Activated CD4-positive, alpha-beta T cell treated with anti-CD3 and anti-CD28 coated beads, Interleukin-2, amount 50 U/mL, for 4 hours (primary cell): ENCODE measurements around the gene MACROD1.

Source experiments
- DNase-seq, 2 experiments: peaks; one replicate each; pipeline ENCODE4 v3.0.0-alpha.2; 2020

The MACROD1 gene

DNA sequence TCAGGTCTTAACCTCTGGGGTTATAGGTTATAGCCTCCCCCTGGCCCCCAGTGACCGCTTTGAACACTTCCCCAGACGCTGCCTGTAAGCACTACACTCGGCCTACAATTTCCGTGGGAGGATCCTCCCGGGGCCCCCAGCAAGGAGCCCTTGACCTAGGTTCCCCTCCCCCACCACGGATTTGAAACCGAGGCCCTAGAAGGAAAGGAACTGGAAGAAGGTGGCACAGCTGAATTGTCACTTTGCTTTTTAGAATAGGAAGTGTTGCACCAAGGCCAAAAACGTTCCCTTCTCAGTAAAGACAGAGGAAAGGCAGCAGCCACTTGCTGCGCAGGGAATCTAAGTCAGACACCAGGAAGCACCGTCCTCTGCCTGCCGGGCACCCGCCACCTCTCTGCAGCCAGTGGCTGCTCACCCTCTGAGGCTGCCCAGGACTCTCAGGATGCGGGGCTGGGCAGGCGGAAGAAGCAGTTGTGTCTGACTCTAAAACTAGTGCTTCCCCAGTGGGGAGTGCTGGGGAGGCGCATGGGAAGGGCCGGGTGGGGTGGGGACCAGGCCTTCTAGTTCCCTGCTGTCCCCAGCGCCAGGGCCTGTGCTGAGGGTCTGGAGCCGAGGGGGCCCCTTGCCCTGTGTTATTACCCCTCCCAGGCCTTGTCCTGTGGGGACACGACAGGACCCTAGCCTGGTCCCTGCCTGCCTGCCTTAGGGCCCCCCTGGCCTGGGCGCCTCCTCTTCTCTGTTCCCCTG lies 138.1 kb downstream of the MACROD1 start:
- DNase-seq, result no peak

- DNase-seq, result no peak
Observed at GRCh38 chr11:64026575-64027205, 139.2 kb downstream of the MACROD1 start.

- no peak for DNase-seq
Observed at GRCh38 chr11:64025205-64025604, 140.7 kb downstream of the MACROD1 start.

DNA sequence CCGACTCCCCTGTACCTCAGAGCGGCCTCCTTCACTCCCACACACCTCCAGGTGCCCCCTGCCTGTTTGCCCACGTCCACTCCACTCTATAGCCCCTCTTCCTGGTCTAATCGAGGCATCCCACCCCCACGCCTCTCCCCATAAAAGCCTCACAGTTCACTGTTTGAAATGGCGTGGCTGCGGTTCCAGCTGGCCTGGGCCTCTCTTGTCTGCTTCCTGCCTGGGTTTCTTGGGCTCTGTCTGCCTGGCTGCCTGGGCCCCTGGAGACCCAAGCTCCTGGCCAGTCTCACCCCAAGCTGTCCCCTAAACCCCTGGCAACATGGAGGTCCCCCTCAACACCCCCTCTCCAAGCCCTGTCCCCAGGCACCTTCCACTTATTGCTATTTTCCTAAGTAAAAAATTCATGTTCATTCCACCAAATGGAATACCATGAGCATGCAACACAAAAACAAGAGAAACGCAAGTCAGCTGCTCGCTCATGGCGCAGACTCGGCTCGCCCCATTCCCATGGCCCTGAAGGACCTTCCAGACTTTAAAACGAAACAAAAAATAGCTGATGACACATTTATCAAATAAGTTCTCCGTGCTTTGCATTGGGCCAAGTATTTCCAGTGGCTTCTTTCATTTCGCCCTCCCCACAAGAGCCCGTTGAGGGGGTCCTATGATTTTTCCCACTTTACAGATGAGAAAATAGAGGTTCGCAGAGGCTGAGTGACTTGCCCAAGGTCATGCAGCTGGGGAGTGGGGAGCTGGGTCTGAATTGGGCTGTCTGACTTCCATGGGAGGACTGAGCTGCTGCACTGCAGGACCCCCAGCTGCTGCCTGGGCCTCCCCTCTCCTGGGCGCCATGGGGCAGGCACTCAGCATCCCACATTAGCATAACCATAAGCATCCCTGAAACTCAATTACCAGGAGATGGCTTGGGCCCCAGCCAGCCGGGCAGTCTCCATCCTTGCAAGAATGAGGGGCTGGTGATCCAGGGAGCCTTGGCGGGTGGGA lies 141.9 kb downstream of the MACROD1 start:
- DNase-seq, result no peak

GRCh38 chr11:64022125-64022784 lies 143.7 kb downstream of the MACROD1 start:
- DNase-seq, result no peak

GRCh38 chr11:64021757-64022093 lies 144.2 kb downstream of the MACROD1 start:
- DNase-seq, result no peak

DNA sequence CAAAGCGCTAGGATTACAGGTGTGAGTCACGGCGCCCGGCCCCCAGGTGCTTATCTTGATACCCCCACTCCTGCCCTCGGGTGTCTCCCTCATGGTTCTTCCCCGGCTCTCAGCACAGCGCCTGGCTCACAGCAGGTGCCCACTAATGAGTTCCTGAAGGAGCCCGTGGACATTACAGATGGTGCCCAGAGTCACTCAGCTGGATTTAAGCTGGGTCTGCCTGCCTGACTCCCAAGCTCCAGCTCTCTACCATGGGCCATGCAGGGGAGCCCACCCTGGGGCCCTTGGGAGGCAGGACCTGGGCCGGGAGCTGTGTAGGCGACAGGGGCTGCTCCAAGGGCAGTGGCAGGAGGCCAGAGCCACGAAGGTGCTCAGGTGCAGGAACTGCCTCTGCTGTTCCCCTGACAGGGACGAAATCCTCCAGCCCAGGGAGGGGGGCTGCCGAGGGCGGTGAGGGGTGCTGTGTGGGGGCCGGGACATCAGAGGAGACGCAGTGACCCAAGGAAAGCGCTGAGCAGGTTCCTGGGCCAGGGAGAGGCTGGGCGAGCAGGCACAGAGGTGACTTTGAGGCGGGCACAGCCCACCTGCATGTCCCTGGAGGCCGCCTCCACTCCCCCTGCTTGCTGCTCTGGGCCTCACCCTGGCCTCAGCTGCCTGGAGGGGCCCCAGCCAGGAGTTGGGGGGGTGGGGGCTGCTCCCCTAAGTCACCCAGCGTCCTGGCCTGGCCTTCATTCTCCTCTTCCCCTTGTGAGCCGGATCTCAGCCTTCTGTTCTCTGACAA lies 144.7 kb downstream of the MACROD1 start:
- no peak for DNase-seq

- DNase-seq, result no peak
Observed at GRCh38 chr11:64019106-64020037, 146.5 kb downstream of the MACROD1 start.

GRCh38 chr11:64018310-64018709 lies 147.6 kb downstream of the MACROD1 start:
- DNase-seq, result no peak

GRCh38 chr11:64017945-64018224 lies 148.0 kb downstream of the MACROD1 start:
- no peak for DNase-seq

DNA sequence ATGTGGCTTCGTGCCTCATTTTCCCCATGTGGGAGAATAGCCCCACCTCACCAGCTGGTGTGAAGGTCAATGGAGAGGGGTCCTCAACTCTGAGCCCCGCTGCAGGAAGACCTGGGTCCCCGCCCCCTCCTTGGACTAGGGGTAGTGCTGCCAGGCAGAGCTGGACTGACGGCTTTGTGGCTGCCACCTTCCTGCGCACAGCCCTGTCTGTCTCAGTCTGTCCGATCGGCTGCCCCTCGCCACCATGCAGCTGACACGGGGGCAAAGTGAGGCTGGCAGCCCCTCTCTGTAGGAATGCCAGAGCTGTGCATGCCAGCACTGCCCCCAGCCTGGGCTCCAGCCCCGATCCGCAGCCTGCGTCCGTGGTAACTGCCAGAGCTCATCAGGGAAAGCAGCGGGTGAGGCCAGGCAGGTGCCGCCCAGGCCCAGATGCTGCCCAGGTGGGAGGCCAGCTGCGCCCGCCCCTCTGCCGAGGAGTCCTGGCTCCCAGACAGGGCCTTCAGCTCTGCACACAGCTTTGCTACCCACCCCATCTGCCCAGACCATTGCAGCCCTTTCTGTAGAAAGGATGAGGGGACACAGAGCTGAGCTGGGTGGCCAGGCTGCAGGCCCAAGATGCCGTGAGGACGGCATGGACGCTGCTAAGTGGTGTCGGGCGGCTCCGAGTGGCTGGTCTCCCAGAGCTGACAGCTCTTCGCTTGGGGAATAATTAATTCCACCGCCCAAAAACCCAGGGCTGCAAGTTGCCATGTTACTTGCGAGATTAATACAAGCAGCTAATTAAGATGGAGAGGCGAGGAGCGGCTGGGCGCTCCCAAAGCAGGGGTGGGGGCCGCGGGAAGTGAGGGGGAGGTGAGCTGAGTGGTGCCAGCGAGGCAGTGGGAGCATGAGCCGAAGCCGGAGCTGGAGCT lies 149.7 kb downstream of the MACROD1 start:
- DNase-seq, result no peak

GRCh38 chr11:64015510-64015909 lies 150.4 kb downstream of the MACROD1 start:
- DNase-seq, result no peak

GRCh38 chr11:64014356-64014755 lies 151.6 kb downstream of the MACROD1 start:
- DNase-seq, result no peak

DNA sequence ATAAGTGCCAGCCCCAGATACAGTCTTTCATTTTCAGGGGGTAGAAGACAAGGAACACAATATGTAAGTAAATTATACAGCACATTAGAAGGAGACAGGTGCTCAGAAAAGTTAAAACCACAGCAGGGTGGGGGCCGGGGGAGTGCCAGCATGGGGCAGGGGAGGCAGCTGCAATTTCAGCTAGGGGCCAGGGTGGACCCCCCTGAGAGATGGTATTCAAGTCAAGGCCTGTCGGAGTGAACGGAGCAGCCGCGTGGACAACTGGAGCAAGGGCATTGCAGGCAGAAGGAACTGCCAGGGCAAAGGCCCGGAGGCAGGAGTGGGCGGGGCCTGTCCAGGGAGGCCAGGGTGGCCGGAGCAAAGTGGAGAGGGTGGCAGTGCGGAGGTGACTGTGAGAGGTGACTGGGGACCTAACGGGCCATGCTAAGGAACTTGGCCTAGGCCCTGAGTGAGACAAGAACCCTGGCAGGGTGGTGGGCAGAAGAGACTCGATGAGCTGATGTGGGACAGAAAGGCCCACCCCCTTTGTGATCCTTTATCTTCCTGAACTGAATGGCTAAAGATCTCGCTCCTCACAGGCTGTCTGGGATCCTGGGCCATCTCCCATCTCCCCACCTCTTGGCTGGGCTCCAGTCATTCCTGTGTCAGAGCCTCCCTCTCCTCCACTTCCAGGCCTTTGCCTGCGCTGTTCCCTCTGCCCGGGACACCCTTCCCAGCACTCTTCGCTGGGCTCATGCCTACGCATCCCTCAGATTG lies 152.6 kb downstream of the MACROD1 start:
- no peak for DNase-seq

GRCh38 chr11:64011371-64011770 lies 154.5 kb downstream of the MACROD1 start:
- DNase-seq, result no peak

DNA sequence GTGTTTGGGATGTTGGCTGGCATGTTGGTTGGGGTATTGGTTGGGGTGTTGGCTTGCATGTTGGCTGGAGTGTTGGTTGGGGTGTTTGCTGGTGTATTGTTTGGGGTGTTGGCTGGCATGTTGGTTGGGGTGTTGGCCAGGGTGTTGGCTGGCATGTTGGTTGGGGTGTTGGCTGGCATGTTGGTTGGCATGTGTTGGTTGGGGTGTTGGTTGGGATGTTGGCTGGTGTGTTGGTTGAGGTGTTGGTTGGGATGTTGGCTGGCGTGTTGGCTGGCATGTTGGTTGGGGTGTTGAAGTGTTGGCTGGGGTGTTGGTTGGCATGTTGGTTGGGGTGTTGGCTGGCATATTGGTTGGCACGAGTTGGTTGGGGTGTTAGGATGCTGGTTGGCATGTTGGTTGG lies 155.1 kb downstream of the MACROD1 start:
- no peak for DNase-seq

GRCh38 chr11:64009710-64010109 lies 156.2 kb downstream of the MACROD1 start:
- no peak for DNase-seq

- no peak for DNase-seq
Observed at GRCh38 chr11:64008914-64009633, 156.8 kb downstream of the MACROD1 start.
